Measurements from ENCODE around the gene RPTOR. TPM values are rescaled to one million over a fixed set of nuclear protein-coding genes. Genes with fewer than 3 reads are reported as not detected.

RPTOR gene
- total RNA-seq, 1 experiment from 2014 or later, result 66.7 TPM

- Mint-ChIP-seq H3K9me3 (ENCODE audit: unreplicated experiment) (no peaks in the 10 kb centered on the region), H3K4me3 (ENCODE audit: unreplicated experiment) (no peak overlapping the region), H3K4me1 (ENCODE audit: low read depth, unreplicated experiment) (no peaks in the 10 kb centered on the region), H3K36me3 (ENCODE audit: insufficient read depth, unreplicated experiment) (no peaks in the 10 kb centered on the region), H3K27me3 (ENCODE audit: insufficient read depth, unreplicated experiment) (peaks cover 9% of the 10 kb centered on the region), H3K27ac (ENCODE audit: unreplicated experiment) (no peak overlapping the region)
- Histone ChIP-seq H3K27me3 (replicated peaks; ENCODE audit: control insufficient read depth, insufficient read depth, low read length) (no peaks in the 10 kb centered on the region; the same call in 1 of the 2 replicates), H3K4me1 (no peaks in the 10 kb centered on the region), H3K36me3 (ENCODE audit: control insufficient read depth, insufficient read depth, low read length) (no peaks in the 10 kb centered on the region), H3K9me3 (peaks cover 5% of the 10 kb centered on the region; the same call in 1 of the 2 replicates), H3K4me3 (ENCODE audit: low read depth, low read length) (no peak overlapping the region)
- DNase-seq, result no peak
- no TSS peak for BruUV-seq (replicated peaks)
- intact Hi-C loops (cut with micrococcal nuclease; ENCODE audit: unreplicated experiment), result no loop called here
- no peak for TF ChIP-seq CTCF (IDR thresholded peaks at IDR 0.05; ENCODE audit: insufficient read depth in 1 of 2, low read depth in 1 of 2, low read length in 1 of 2, severe bottlenecking in 1 of 2, unreplicated experiment in 1 of 2)
- CTCF ChIA-PET, result no interaction called here
- POLR2A ChIA-PET, result no interaction called here
Observed at GRCh38 chr17:80520810-80521455, 23.7 kb upstream of the RPTOR start.

- Histone ChIP-seq H3K36me3 (ENCODE audit: control insufficient read depth, insufficient read depth, low read length) (no peaks in the 10 kb centered on the region), H3K4me3 (ENCODE audit: low read depth, low read length) (no peak overlapping the region), H3K27me3 (replicated peaks; ENCODE audit: control insufficient read depth, insufficient read depth, low read length) (no peaks in the 10 kb centered on the region; the same call in 1 of the 2 replicates), H3K9me3 (peaks cover 5% of the 10 kb centered on the region; the same call in 1 of the 2 replicates), H3K4me1 (no peaks in the 10 kb centered on the region)
- H3K27ac Mint-ChIP-seq (ENCODE audit: unreplicated experiment), result no peak overlapping the region
- ChIA-PET CTCF (no interaction called here), POLR2A (no interaction called here)
- no peak for TF ChIP-seq CTCF (IDR thresholded peaks at IDR 0.05; ENCODE audit: insufficient read depth in 1 of 2, low read depth in 1 of 2, low read length in 1 of 2, severe bottlenecking in 1 of 2, unreplicated experiment in 1 of 2)
- H3K4me3 Mint-ChIP-seq (ENCODE audit: unreplicated experiment), result no peak overlapping the region
- no peak for DNase-seq
- H3K27me3 Mint-ChIP-seq (ENCODE audit: insufficient read depth, unreplicated experiment), result peaks cover 9% of the 10 kb centered on the region
- no TSS peak for BruUV-seq (replicated peaks)
- intact Hi-C loops (cut with micrococcal nuclease; ENCODE audit: unreplicated experiment), result no loop called here
- no peaks in the 10 kb centered on the region for H3K36me3 Mint-ChIP-seq (ENCODE audit: insufficient read depth, unreplicated experiment)
- H3K9me3 Mint-ChIP-seq (ENCODE audit: unreplicated experiment), result no peaks in the 10 kb centered on the region
- H3K4me1 Mint-ChIP-seq (ENCODE audit: low read depth, unreplicated experiment), result no peaks in the 10 kb centered on the region
Observed at GRCh38 chr17:80523054-80523744, 21.4 kb upstream of the RPTOR start.

GRCh38 chr17:80523956-80524712 lies 20.5 kb upstream of the RPTOR start:
- no peak overlapping the region for H3K27ac Mint-ChIP-seq (ENCODE audit: unreplicated experiment)
- POLR2A ChIA-PET, result no interaction called here
- intact Hi-C loops (cut with micrococcal nuclease; ENCODE audit: unreplicated experiment), result no loop called here
- CTCF ChIA-PET, result no interaction called here
- Histone ChIP-seq H3K36me3 (ENCODE audit: control insufficient read depth, insufficient read depth, low read length) (no peaks in the 10 kb centered on the region), H3K4me3 (ENCODE audit: low read depth, low read length) (no peak overlapping the region), H3K4me1 (no peaks in the 10 kb centered on the region), H3K27me3 (replicated peaks; ENCODE audit: control insufficient read depth, insufficient read depth, low read length) (no peaks in the 10 kb centered on the region), H3K9me3 (peaks cover 5% of the 10 kb centered on the region; the same call in 1 of the 2 replicates)
- no peak for TF ChIP-seq CTCF (IDR thresholded peaks at IDR 0.05; ENCODE audit: insufficient read depth in 1 of 2, low read depth in 1 of 2, low read length in 1 of 2, severe bottlenecking in 1 of 2, unreplicated experiment in 1 of 2)
- H3K4me1 Mint-ChIP-seq (ENCODE audit: low read depth, unreplicated experiment), result no peaks in the 10 kb centered on the region
- H3K9me3 Mint-ChIP-seq (ENCODE audit: unreplicated experiment), result no peaks in the 10 kb centered on the region
- H3K27me3 Mint-ChIP-seq (ENCODE audit: insufficient read depth, unreplicated experiment), result peaks cover 6% of the 10 kb centered on the region
- no peak overlapping the region for H3K4me3 Mint-ChIP-seq (ENCODE audit: unreplicated experiment)
- no peaks in the 10 kb centered on the region for H3K36me3 Mint-ChIP-seq (ENCODE audit: insufficient read depth, unreplicated experiment)
- no peak for DNase-seq
- no TSS peak for BruUV-seq (replicated peaks)
